GM21447 (cell line): ENCODE results near the gene STMP1.
"Not testable (repeated sequence)": the region's sequence is repeated elsewhere in the genome, so short reads cannot be mapped to it uniquely, and the experiment has no call there.

ENCODE experiments used
- ATAC-seq: cut with Tn5 transposase; IDR thresholded peaks from one replicate; pipeline ENCODE4 v1.9.1; 2021; ENCODE audit not compliant: unreplicated experiment

The STMP1 gene

GRCh38 chr7:135664046-135664589, 1.8 kb downstream of the STMP1 start:
- ATAC-seq, result no peak

DNA sequence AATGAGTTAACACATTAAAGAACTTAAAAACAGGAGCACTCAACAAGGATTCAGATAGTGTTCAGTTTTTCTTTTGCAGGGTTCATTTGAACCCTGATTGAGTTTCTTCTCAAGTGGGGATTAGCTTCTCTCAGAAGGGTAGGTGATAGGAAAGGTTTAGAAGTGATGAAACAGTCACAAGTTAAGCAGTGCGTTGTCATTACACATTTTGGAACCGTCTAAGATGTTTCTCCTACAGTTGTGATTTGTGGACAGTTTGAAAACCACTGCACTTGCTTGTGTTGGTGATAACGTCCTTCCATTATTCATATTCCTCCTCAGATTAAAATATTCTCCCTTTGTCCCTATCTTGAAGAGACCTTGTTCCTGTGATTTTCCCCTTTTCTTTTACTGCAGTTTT, 2.7 kb downstream of the STMP1 start:
- ATAC-seq, result no peak

DNA sequence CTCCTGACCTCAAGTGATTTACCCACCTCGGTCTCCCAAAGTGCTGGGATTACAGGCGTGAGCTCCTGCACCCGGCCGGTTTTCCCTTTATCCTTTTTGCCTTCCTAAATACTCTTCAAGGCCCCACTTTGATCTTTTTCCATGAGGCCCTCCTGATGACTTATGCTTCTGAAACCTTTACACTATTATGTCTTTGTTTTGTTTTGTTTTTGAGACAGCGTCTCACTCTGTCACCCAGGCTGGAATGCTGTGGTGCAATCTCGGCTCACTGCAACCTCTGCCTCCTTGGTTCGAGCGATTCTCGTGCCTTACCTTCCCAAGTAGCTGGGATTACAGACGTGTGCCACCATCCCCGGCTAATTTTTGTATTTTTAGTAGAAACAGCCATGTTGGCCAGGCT, 3.8 kb downstream of the STMP1 start:
- no peak for ATAC-seq

DNA sequence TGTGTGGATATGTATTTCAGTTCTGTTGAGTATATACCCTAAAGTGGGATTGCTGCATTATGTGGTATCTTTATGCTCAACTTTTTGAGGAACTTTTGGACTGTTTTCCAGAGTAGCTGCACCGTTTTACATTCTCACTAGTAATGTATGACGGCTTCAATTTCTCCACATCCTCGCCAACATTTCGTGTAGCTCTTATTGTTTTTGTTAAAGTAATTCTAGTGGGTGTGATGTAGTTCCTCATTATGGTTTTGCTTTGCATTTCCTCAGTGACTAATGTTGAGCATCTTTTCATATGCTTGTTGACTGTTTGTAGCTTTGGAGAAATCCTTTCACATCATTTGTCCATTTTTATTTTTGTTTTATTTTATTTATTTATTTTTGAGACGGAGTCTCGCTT, 4.5 kb downstream of the STMP1 start:
- ATAC-seq, result no peak

DNA sequence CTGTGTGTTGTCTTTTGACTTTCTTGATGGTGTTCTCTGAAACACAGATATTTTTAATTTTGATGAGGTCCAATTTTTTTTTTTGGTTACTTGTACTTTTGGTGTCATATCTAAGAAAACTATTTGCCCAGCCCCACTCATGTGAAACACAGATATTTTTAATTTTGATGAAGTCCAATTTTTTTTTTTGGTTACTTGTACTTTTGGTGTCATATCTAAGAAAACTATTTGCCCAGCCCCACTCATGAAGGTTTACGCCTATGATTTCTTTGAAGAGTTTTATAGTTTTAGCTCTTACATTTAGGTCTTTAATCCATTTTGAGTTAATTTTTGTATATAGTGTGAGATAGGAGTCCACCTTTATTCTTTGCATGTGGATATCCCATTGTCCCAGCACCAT, 5.3 kb downstream of the STMP1 start:
- ATAC-seq, result not testable (repeated sequence)

DNA sequence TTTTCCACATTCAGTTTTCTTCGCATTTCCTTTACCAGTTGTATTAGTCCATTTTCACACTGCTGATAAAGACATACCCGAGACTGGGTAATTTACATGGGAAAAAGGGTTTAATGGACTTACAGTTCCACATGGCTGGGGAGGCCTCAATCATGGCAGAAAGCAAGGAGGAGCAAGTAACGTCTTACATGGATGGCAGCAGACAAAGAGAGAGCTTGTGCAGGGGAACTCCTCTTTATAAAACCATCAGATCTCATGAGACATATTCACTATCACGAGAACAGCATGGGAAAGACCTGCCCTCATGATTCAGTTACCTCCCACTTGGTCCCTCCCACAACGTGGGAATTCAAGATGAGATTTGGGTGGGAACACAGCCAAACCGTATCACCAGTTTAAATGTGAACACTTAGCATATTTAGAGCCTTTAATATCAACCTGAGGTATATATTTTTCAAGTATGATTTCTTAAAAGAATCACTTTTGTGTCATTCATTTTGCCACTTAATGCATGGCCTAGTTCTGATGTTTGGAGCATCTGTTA, 6.6 kb downstream of the STMP1 start:
- ATAC-seq, result not testable (repeated sequence)

- no peak for ATAC-seq
These were observed 7.5 kb downstream of the STMP1 start for GRCh38 chr7:135669774-135670173.

DNA sequence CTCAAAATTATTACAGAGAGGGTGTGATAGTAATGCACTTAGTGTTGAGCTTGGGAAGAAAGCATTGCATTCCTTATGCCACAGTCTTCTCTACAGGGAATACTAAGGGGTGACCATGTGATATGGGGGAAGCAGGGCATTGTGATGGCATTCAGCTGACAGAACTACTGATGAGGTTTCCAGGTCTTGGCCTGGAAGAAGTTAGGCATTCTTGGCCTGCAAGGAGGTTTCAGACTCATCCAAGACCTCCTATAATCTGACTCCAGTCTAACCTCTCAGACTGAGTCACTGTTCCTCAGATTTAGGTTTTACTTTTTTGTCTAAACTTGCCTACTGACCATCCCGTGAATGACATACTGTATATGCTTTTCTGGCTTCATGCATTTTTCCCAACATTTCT, 7.9 kb downstream of the STMP1 start:
- ATAC-seq, result no peak

- ATAC-seq, result no peak
These were observed 10.4 kb downstream of the STMP1 start for GRCh38 chr7:135672560-135673359.

GRCh38 chr7:135673360-135673706, 11.0 kb downstream of the STMP1 start:
- no peak for ATAC-seq

- no peak for ATAC-seq
These were observed 16.6 kb downstream of the STMP1 start for GRCh38 chr7:135678612-135679575.

- ATAC-seq, result no peak
These were observed 19.4 kb downstream of the STMP1 start for GRCh38 chr7:135681762-135682161.

DNA sequence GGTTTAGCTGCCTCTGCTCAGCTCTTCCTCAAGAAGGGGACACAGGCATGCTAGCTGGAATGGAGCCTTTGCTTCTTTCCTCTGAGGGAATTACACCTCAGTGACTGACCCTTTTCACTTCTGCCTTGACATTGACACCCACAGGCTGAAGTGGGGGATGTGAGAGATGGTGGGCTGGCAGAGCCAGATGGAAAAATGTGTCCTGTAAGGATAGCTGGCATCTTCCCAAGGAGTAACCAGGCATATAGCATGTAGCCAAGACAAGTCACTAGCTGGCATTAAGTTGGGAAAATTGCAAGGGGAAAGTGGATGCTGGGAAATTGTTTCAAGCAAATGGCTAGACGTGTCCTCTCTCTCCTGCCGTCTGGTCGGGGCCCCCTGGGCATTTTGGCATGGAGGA, 19.9 kb downstream of the STMP1 start:
- ATAC-seq, result no peak

- no peak for ATAC-seq
These were observed 21.3 kb downstream of the STMP1 start for GRCh38 chr7:135683609-135684008.

DNA sequence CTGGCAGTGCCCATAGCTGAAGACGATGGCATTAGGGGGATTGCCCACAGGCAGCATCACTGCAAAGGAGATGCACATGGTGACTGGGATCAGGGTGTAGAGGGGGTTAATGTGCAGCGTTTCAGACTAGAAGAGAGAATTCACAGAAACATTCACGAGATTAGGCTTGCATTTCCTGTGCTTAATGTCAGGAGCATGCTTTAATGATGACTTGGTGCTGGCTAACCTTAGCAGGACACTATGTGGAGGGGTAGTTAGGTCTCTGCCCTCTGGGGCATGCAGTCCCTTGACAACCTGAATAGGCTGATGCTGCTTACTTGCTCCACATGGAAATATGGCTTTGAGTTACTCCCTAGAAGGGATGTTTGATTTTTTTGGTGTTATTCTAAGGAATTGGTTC, 21.8 kb downstream of the STMP1 start:
- ATAC-seq, result no peak

DNA sequence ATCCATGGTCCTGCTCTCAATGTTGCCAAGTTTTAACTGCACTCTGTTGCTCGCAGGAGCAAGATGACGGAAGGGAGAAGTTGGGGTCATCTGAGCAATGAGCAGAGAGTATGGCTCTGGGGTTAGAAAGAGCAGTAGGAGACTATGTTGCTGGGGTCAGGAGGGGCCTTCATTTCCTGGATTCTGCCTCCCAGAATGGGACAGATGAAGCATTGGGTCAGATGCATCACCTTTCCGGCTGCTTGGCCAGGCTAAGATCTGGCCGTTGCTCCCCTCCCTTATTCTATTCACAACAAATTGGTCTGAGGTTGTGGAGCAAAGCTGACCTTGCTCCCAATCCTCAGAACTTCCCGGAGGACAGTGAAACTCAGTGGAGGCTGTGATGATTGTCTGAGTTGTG, 22.4 kb downstream of the STMP1 start:
- no peak for ATAC-seq

- ATAC-seq, result no peak
These were observed 23.2 kb downstream of the STMP1 start for GRCh38 chr7:135685306-135686084.

- no peak for ATAC-seq
These were observed 25.2 kb downstream of the STMP1 start for GRCh38 chr7:135687466-135687865.

DNA sequence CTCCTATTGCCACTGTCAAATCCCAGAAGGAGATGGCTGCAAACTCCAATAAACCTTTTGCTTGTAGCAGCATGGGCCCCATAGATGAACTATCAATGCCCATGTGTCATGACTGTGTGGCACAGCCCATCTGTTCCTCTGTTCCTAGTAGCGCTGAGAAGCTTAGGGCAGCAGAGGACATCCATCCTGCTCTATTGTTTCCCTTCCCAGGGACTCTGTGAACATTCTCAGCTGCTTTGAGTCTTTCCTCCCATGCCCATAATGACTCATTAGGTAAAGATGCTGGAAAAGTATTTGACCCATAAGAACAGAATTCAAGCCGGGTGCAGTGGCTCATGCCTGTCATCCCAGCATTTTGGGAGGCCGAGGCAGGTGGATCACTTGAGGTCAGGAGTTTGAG, 28.3 kb downstream of the STMP1 start:
- no peak for ATAC-seq

DNA sequence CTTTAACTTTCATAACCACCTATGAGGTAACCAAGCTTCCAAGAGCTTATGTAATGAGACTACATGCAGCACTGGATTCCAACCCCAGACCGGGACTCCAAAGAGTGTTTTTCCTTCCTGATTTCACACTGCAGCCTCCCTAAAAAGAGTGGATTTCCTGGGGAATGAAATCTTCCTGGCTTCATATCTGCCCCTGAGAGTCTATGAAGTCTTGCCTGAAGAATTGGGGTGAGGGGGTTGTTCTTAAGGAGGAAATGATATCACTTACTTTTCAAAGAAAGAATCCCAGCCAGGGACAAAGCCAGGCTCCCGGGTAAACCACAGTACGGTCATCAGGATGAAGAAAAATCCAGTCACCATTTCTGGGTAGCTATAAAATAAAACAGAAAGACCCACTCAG, 29.7 kb downstream of the STMP1 start:
- ATAC-seq, result no peak

GRCh38 chr7:135692606-135693005, 30.3 kb downstream of the STMP1 start:
- not testable (repeated sequence) for ATAC-seq
